Measurements from ENCODE around the gene HOXA7. TPM values are rescaled to one million over a fixed set of nuclear protein-coding genes. Genes with fewer than 3 reads are reported as not detected.
A peak's percentile ranks its signal among the peaks of the same experiment; 100 is the strongest.

HOXA7 gene
- total and polyA plus RNA-seq, 7 experiments from 2014 or later, result not detected

DNA sequence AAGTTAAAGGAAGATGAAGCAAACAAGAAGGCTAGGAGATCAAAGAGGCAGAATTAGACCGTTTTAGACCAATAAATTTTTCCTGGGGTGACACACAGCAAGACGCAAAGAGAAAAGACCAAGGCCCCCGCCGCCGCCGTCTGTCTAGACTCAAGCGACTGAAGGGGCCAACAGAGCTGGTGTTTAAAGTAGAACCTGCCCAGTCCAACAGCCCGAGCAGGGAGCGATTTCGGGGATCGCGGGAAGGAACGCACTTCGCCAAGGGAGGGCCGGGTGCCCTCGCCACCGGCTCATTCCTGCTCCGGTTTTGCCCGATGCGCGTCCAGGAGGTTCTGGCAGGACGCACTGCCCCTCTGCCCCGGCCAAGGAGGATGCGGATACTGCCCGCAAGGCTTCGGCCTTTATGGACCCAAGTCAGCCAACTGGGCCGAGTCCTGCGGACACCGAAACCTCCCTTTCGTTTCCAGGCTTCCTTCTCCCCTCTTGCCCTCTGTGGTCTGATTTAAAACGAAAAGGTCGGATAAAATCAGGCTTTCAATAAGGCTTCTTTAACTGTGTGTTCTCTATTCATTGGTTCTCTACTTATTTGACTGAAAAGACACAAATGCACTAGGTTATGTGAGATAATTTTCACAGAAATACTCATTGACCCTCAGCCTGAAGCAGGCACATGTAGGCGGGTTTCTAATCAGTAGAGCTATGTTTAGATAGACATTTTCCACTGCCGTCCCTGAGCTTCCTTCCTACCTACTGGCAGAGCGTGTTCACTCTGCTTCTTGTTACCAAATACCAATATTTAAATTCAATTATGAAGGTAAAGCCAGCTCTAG, 2.2 kb upstream of the HOXA7 start:
- DNase-seq, result peak in 1 of 9 donors; percentile 28
- CTCF ChIA-PET, result interaction anchor here (1.3 to 1.8 kb wide), 2 partner anchors 9 to 789 kb away, joined by 6 read pairs; no protein-coding TSS in a partner anchor
- Mint-ChIP-seq H3K4me1 (peaks cover 23 to 59% (median 48%) of the 10 kb centered on the region in 7 donors), H3K9me3 (peaks cover 0 to 7% (median 0%) of the 10 kb centered on the region in 11 donors), H3K36me3 (peaks cover 0 to 3% (median 0%) of the 10 kb centered on the region in 5 donors), H3K27me3 (peaks cover 68 to 92% (median 84%) of the 10 kb centered on the region in 5 donors), H3K27ac (peak overlapping the region in 7 of 9 donors; percentile 15 to 81 (median 74)), H3K4me3 (peak overlapping the region in 9 of 10 donors; percentile 15 to 81 (median 25))
- no peaks in the 10 kb centered on the region for H3K9me3 ChIP-seq (ENCODE audit: control insufficient read depth in 2 of 3, low read length in 3 of 3)
- peaks cover 25 to 40% of the 10 kb centered on the region in 2 donors for H3K4me1 ChIP-seq (ENCODE audit: control insufficient read depth in 2 of 2, insufficient read depth in 2 of 2, low read length in 2 of 2)
- H3K27me3 ChIP-seq (ENCODE audit: control insufficient read depth in 2 of 2, insufficient read depth in 2 of 2, low read length in 2 of 2), result peaks cover 41 to 61% of the 10 kb centered on the region in 2 donors
- intact Hi-C loops (cut with micrococcal nuclease), result loop anchor here (1.0 to 5.0 kb wide), 5 partner anchors 10 to 1304 kb away; partner anchors contain the start of genes CBX3 (in 1 of the 2), HNRNPA2B1 (in 1 of the 2) and HOXA1 (in 1 of the 2)
- H3K27ac ChIP-seq (ENCODE audit: low read depth, low read length), result no peak overlapping the region
- ATAC-seq, result no peak
- no peak overlapping the region for H3K4me3 ChIP-seq (ENCODE audit: low read length)
- POLR2A ChIA-PET, result no interaction called here
- no peaks in the 10 kb centered on the region for H3K36me3 ChIP-seq (ENCODE audit: control insufficient read depth in 2 of 3, insufficient read depth in 3 of 3, low read length in 3 of 3)

DNA sequence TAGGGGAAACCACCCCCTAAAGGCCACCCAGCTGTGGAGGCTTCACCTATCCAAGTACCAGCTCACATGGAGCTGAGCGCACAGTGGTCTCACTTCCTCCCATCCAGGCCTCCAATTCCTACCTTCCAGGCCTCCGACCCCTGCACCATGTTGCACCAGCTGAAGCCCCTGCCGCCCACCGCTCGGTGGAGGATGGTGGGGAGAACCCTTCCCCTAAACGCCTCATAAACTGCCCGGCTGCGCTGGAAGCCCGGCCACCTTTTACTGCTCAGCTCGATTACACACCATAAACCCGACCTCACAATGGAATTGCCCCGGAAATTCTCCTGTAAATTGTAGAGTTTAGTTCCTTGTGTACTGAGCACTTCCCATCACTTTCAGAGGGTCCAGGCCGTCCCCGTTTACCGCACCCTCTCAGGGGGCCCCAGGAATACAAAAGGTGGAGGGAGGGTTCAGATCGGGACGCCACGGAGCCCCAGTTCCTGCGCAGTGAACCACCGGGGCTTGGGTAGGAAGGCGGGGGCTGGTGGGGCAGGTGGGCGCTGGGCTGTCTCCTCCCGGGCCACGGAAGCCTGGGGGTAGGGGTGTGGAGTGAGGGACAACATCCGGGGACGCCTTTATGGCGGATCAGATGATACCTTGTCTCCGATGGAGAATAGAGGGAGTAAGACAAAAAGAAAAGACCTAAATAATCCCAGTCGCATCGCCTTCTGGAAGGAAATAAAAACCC, 1.4 kb upstream of the HOXA7 start:
- H3K27me3 Mint-ChIP-seq, result peaks cover 68 to 91% (median 83%) of the 10 kb centered on the region in 5 donors

DNA sequence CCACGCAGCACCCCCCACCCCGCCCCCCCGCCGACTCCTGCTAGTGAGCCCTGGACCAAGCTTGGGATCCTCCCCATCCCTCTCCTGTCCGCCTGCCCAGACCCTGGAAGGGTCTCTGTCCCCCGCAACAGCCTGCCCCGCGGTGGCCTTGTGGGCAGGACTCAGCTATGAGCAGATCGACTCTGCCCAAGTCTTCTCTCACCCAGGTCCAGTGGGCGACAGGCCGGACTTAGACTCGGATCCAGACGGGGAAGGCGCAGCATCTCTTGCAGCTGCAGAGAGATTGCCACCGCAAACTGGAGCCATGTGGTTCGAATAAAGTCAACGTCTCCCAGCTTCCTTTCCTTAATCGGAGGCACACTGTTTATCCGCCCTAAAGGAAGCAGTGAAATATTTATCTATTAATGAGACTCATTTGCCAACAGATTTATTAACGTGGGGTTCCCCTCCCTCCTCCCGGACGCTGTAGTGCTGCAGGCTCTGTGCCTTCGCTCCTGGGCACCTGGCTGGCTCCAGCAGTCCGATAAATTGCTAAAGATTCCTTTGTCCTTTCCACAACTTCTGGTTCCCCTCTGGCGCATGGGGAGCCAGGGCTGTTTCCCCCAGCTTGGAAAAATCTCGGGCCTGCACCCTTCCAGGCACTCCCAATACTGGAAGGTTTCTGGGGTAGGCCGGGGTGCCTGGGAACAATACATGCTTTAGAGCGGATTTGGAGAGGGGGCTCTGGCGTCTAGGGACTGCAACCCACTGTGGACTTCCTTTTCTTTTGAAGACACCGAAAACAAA, 634 bp upstream of the HOXA7 start:
- peaks cover 23 to 66% (median 49%) of the 10 kb centered on the region in 7 donors for H3K4me1 Mint-ChIP-seq
- peak in 1 of 9 donors; percentile 18 for DNase-seq
- Histone ChIP-seq H3K27ac (ENCODE audit: low read depth, low read length) (no peak overlapping the region), H3K9me3 (ENCODE audit: control insufficient read depth in 2 of 3, low read length in 3 of 3) (no peaks in the 10 kb centered on the region), H3K36me3 (ENCODE audit: control insufficient read depth in 2 of 3, insufficient read depth in 3 of 3, low read length in 3 of 3) (no peaks in the 10 kb centered on the region), H3K27me3 (ENCODE audit: control insufficient read depth in 2 of 2, insufficient read depth in 2 of 2, low read length in 2 of 2) (peaks cover 57 to 72% of the 10 kb centered on the region in 2 donors), H3K4me3 (ENCODE audit: low read length) (no peak overlapping the region), H3K4me1 (ENCODE audit: control insufficient read depth in 2 of 2, insufficient read depth in 2 of 2, low read length in 2 of 2) (peaks cover 29 to 45% of the 10 kb centered on the region in 2 donors)
- peaks cover 64 to 91% (median 76%) of the 10 kb centered on the region in 5 donors for H3K27me3 Mint-ChIP-seq
- peaks cover 0 to 7% (median 0%) of the 10 kb centered on the region in 11 donors for H3K9me3 Mint-ChIP-seq
- no peak for ATAC-seq
- H3K4me3 Mint-ChIP-seq, result peak overlapping the region in 5 of 10 donors; percentile 9 to 63 (median 33)
- ChIA-PET POLR2A (interaction anchor here (0.9 to 1.3 kb wide), 4 partner anchors 9 to 31 kb away, joined by 3 to 4 read pairs (median 3); partner anchors contain the start of gene HOXA6), CTCF (no interaction called here)
- peak overlapping the region in 8 of 9 donors; percentile 35 to 81 (median 62) for H3K27ac Mint-ChIP-seq
- peaks cover 0 to 3% (median 0%) of the 10 kb centered on the region in 5 donors for H3K36me3 Mint-ChIP-seq
- intact Hi-C loops (cut with micrococcal nuclease), result loop anchor here in 1 of 2 donors (1.0 to 5.0 kb wide), 4 partner anchors 11 to 955 kb away; partner anchors contain the start of genes CBX3, HNRNPA2B1 and HOXA1

More for the DNA sequence above, 1.4 kb upstream of the HOXA7 start:
- peaks cover 23 to 60% (median 49%) of the 10 kb centered on the region in 7 donors for H3K4me1 Mint-ChIP-seq
- ATAC-seq, result no peak
- H3K27ac ChIP-seq (ENCODE audit: low read depth, low read length), result no peak overlapping the region
- H3K36me3 ChIP-seq (ENCODE audit: control insufficient read depth in 2 of 3, insufficient read depth in 3 of 3, low read length in 3 of 3), result no peaks in the 10 kb centered on the region
- H3K27ac Mint-ChIP-seq, result peak overlapping the region in 6 of 9 donors; percentile 20 to 81 (median 75)
- ChIA-PET POLR2A (interaction anchor here (0.9 to 1.3 kb wide), 3 partner anchors 10 to 31 kb away, joined by 3 to 4 read pairs (median 3); partner anchors contain the start of gene HOXA6), CTCF (no interaction called here)
- DNase-seq, result peak in 1 of 9 donors; percentile 21
- intact Hi-C loops (cut with micrococcal nuclease), result loop anchor here (1.0 to 5.0 kb wide), 5 partner anchors 10 to 1303 kb away; partner anchors contain the start of genes CBX3 (in 1 of the 2), HNRNPA2B1 (in 1 of the 2) and HOXA1 (in 1 of the 2)
- peaks cover 0 to 3% (median 0%) of the 10 kb centered on the region in 5 donors for H3K36me3 Mint-ChIP-seq
- H3K4me1 ChIP-seq (ENCODE audit: control insufficient read depth in 2 of 2, insufficient read depth in 2 of 2, low read length in 2 of 2), result peaks cover 25 to 40% of the 10 kb centered on the region in 2 donors
- H3K4me3 ChIP-seq (ENCODE audit: low read length), result no peak overlapping the region
- peaks cover 49 to 65% of the 10 kb centered on the region in 2 donors for H3K27me3 ChIP-seq (ENCODE audit: control insufficient read depth in 2 of 2, insufficient read depth in 2 of 2, low read length in 2 of 2)
- peak overlapping the region in 9 of 10 donors; percentile 9 to 63 (median 25) for H3K4me3 Mint-ChIP-seq
- peaks cover 0 to 7% (median 0%) of the 10 kb centered on the region in 11 donors for H3K9me3 Mint-ChIP-seq
- H3K9me3 ChIP-seq (ENCODE audit: control insufficient read depth in 2 of 3, low read length in 3 of 3), result no peaks in the 10 kb centered on the region

DNA sequence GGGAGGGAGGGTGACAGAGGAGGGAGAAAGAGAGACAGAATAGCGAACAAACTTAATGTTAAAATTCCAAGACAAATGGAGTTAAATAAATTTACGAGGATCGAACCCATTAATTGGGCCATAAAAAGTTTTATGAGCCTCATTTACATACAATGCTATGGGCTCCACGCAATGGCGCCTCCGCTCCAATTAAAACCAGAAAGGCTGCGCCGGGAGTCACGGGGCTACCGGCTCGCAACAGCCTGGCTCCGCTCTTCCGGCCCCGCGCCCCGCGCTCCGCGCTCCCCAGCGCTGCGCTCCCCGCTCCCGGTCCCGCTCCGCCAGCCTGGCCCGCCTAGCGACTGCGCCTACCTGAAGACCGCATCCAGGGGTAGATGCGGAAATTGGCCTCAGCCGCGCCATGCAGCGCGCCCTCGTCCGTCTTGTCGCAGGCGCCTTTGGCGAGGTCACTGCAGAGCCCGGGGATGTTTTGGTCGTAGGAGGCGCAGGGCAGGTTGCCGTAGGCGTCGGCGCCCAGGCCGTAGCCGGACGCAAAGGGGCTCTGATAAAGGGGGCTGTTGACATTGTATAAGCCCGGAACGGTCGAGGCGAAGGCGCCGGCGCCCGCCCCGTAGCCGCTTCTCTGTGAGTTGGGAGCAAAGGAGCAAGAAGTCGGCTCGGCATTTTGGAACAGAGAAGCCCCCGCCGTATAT, 513 bp downstream of the HOXA7 start:
- DNase-seq, result peak in 2 of 9 donors; percentile 27 to 38
- Histone ChIP-seq H3K27ac (ENCODE audit: low read depth, low read length) (no peak overlapping the region), H3K4me1 (ENCODE audit: control insufficient read depth in 2 of 2, insufficient read depth in 2 of 2, low read length in 2 of 2) (peaks cover 36 to 52% of the 10 kb centered on the region in 2 donors), H3K4me3 (ENCODE audit: low read length) (no peak overlapping the region), H3K9me3 (ENCODE audit: control insufficient read depth in 2 of 3, low read length in 3 of 3) (no peaks in the 10 kb centered on the region), H3K36me3 (ENCODE audit: control insufficient read depth in 2 of 3, insufficient read depth in 3 of 3, low read length in 3 of 3) (no peaks in the 10 kb centered on the region), H3K27me3 (ENCODE audit: control insufficient read depth in 2 of 2, insufficient read depth in 2 of 2, low read length in 2 of 2) (peaks cover 66 to 83% of the 10 kb centered on the region in 2 donors)
- ChIA-PET POLR2A (interaction anchor here (0.9 to 1.3 kb wide), 2 partner anchors 17 to 32 kb away, joined by 3 read pairs; no protein-coding TSS in a partner anchor), CTCF (interaction anchor here (1.5 kb wide), 1 partner anchor 24 kb away, joined by 3 read pairs; no protein-coding TSS in a partner anchor)
- peak overlapping the region in 6 of 9 donors; percentile 28 to 87 (median 85) for H3K27ac Mint-ChIP-seq
- peaks cover 72 to 93% (median 85%) of the 10 kb centered on the region in 5 donors for H3K27me3 Mint-ChIP-seq
- H3K36me3 Mint-ChIP-seq, result peaks cover 0 to 3% (median 0%) of the 10 kb centered on the region in 5 donors
- ATAC-seq, result no peak
- peak overlapping the region; percentile 23 to 92 (median 70) for H3K4me3 Mint-ChIP-seq
- peaks cover 0 to 7% (median 0%) of the 10 kb centered on the region in 11 donors for H3K9me3 Mint-ChIP-seq
- intact Hi-C loops (cut with micrococcal nuclease), result loop anchor here in 1 of 2 donors (2.0 to 5.0 kb wide), 3 partner anchors 17 to 954 kb away; partner anchors contain the start of genes CBX3, HNRNPA2B1 and HOXA1
- peaks cover 28 to 74% (median 58%) of the 10 kb centered on the region in 7 donors for H3K4me1 Mint-ChIP-seq
